ENCODE measurements around the gene CALHM4.

DNA sequence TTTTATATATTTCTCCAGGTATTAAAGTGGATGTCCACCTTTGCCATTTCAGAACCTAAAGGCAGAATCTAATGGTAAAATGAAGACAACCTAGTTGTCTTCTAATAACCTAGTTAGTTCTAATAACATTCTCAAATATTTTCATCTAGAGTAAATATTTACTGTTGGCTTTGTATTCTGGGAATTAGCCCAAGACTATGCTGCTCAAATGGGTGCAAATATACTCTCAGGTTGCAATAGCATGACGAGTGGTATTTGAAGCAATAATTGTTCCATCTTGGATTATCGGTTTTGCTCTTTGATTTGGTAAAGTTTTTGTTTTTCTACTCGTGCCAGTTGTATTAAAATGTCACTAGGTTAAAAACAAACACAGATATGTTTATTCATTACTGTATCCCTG lies 41.7 kb downstream of the CALHM4 start:
- TF ChIP-seq GATA2 (IDR thresholded peaks at IDR 0.05; ENCODE audit: low read depth, low read length) = no peak
- TF ChIP-seq GATA3 (IDR thresholded peaks at IDR 0.05; ENCODE audit: low read depth, low read length) = no peak
